NCI-H2081 treated with DMSO at 0.1 percent for 48 hours (cell line): ENCODE data around the gene KDM4C.

Source experiments
- DNase-seq: peaks from one replicate; lab custom pipeline; 2025; lab: John Stamatoyannopoulos, UW

The KDM4C gene

GRCh38 chr9:6904371-6904770, 146.6 kb downstream of the KDM4C start:
- DNase-seq, result no peak

- no peak for DNase-seq
Measured at GRCh38 chr9:6905850-6906375, 148.1 kb downstream of the KDM4C start.

GRCh38 chr9:6907772-6908381, 150.1 kb downstream of the KDM4C start:
- no peak for DNase-seq

GRCh38 chr9:6909181-6909580, 151.4 kb downstream of the KDM4C start:
- no peak for DNase-seq

- DNase-seq, result no peak
Measured at GRCh38 chr9:6910032-6910431, 152.3 kb downstream of the KDM4C start.

GRCh38 chr9:6910497-6910896, 152.7 kb downstream of the KDM4C start:
- DNase-seq, result no peak

- DNase-seq, result no peak
Measured at GRCh38 chr9:6911901-6912638, 154.3 kb downstream of the KDM4C start.

- no peak for DNase-seq
Measured at GRCh38 chr9:6915635-6916034, 157.9 kb downstream of the KDM4C start.

- no peak for DNase-seq
Measured at GRCh38 chr9:6917162-6917561, 159.4 kb downstream of the KDM4C start.

- no peak for DNase-seq
Measured at GRCh38 chr9:6920041-6920440, 162.3 kb downstream of the KDM4C start.

- no peak for DNase-seq
Measured at GRCh38 chr9:6921315-6921714, 163.5 kb downstream of the KDM4C start.

GRCh38 chr9:6922124-6922676, 164.4 kb downstream of the KDM4C start:
- DNase-seq, result no peak

GRCh38 chr9:6922680-6923079, 164.9 kb downstream of the KDM4C start:
- DNase-seq, result no peak

GRCh38 chr9:6923086-6923485, 165.3 kb downstream of the KDM4C start:
- no peak for DNase-seq

- no peak for DNase-seq
Measured at GRCh38 chr9:6924149-6924548, 166.4 kb downstream of the KDM4C start.

GRCh38 chr9:6924988-6925563, 167.3 kb downstream of the KDM4C start:
- no peak for DNase-seq

- no peak for DNase-seq
Measured at GRCh38 chr9:6925836-6926235, 168.1 kb downstream of the KDM4C start.

- no peak for DNase-seq
Measured at GRCh38 chr9:6926436-6926835, 168.7 kb downstream of the KDM4C start.

GRCh38 chr9:6927838-6928237, 170.1 kb downstream of the KDM4C start:
- no peak for DNase-seq

GRCh38 chr9:6928863-6929262, 171.1 kb downstream of the KDM4C start:
- no peak for DNase-seq

GRCh38 chr9:6929441-6930215, 171.9 kb downstream of the KDM4C start:
- DNase-seq, result no peak

- no peak for DNase-seq
Measured at GRCh38 chr9:6930827-6931226, 173.1 kb downstream of the KDM4C start.
